Astrocyte (in vitro differentiated cells and primary cell): Measurements from ENCODE around the gene NOTCH4. TPM values are rescaled to one million over a fixed set of nuclear protein-coding genes. Genes with fewer than 3 reads are reported as not detected.
A peak's percentile ranks its signal among the peaks of the same experiment; 100 is the strongest.

Source experiments
- DNase-seq: peaks from one replicate; pipeline ENCODE4 v3.0.0-alpha.2; 2010; ENCODE audit warnings: low read depth
- FAIRE-seq: peaks from 2 replicates; lab custom pipeline; 2011; peaks lifted over from hg19 to GRCh38; lab: Jason Lieb, UNC
- H2AFZ ChIP-seq: 2 replicates; pipeline ENCODE4 v1.6.0; 2012; ENCODE audit warnings: low read depth, low read length, inconsistent platforms
- H3K27ac ChIP-seq: 2 replicates; pipeline ENCODE4 v1.5.1; 2011; ENCODE audit warnings: low read depth, low read length, inconsistent platforms
- H3K27me3 ChIP-seq: 2 replicates; pipeline ENCODE4 v1.6.0; 2011; ENCODE audit warnings: low read length, inconsistent platforms; ENCODE audit not compliant: insufficient read depth
- H3K36me3 ChIP-seq: 2 replicates; pipeline ENCODE4 v1.5.1; 2011; ENCODE audit warnings: low read length, inconsistent platforms; ENCODE audit not compliant: insufficient read depth
- H3K4me1 ChIP-seq: 2 replicates; pipeline ENCODE4 v1.5.1; 2011; ENCODE audit warnings: low read length, inconsistent platforms; ENCODE audit not compliant: insufficient read depth
- H3K4me2 ChIP-seq: 2 replicates; pipeline ENCODE4 v1.6.0; 2012; ENCODE audit warnings: low read length, inconsistent platforms
- H3K4me3 ChIP-seq: 2 replicates; pipeline ENCODE4 v1.5.1; 2011; ENCODE audit warnings: low read depth, mild to moderate bottlenecking, low read length, inconsistent platforms; ENCODE audit not compliant: insufficient read depth
- H3K79me2 ChIP-seq: 2 replicates; pipeline ENCODE4 v1.6.0; 2012; ENCODE audit warnings: mild to moderate bottlenecking, low read length, inconsistent platforms; ENCODE audit not compliant: insufficient read depth
- H3K9ac ChIP-seq: 2 replicates; pipeline ENCODE4 v1.6.0; 2012; ENCODE audit warnings: mild to moderate bottlenecking, low read length, inconsistent platforms
- H3K9me3 ChIP-seq: 2 replicates; pipeline ENCODE4 v1.5.1; 2012; ENCODE audit warnings: low read depth, mild to moderate bottlenecking, low read length, inconsistent platforms; ENCODE audit not compliant: insufficient read depth
- H4K20me1 ChIP-seq: 2 replicates; pipeline ENCODE4 v1.6.0; 2012; ENCODE audit warnings: low read length, inconsistent platforms; ENCODE audit not compliant: insufficient read depth
- H3K27ac Mint-ChIP-seq: one replicate; pipeline ENCODE4 v1.8.0; 2021; ENCODE audit warnings: mild to moderate bottlenecking, mixed read lengths; ENCODE audit not compliant: unreplicated experiment
- H3K27me3 Mint-ChIP-seq: one replicate; pipeline ENCODE4 v1.8.0; 2021; ENCODE audit warnings: low read depth, mixed read lengths; ENCODE audit not compliant: unreplicated experiment
- H3K36me3 Mint-ChIP-seq: one replicate; pipeline ENCODE4 v1.8.0; 2021; ENCODE audit warnings: low read depth, mixed read lengths; ENCODE audit not compliant: unreplicated experiment
- H3K4me1 Mint-ChIP-seq: one replicate; pipeline ENCODE4 v1.8.0; 2021; ENCODE audit warnings: low read depth, mixed read lengths; ENCODE audit not compliant: unreplicated experiment
- H3K4me3 Mint-ChIP-seq: one replicate; pipeline ENCODE4 v1.8.0; 2021; ENCODE audit warnings: mild to moderate bottlenecking, moderate library complexity, mixed read lengths; ENCODE audit not compliant: unreplicated experiment
- H3K9me3 Mint-ChIP-seq: one replicate; pipeline ENCODE4 v1.8.0; 2021; ENCODE audit warnings: mild to moderate bottlenecking, mixed read lengths; ENCODE audit not compliant: unreplicated experiment
- CTCF ChIP-seq: IDR thresholded peaks from 2 replicates; pipeline ENCODE4 v1.5.1; 2011; ENCODE audit warnings: low read depth, mild to moderate bottlenecking, inconsistent platforms, low read length, moderate library complexity; ENCODE audit not compliant: insufficient read depth
- EZH2 ChIP-seq: IDR thresholded peaks from 2 replicates; pipeline ENCODE4 v1.6.1; 2012; ENCODE audit warnings: mild to moderate bottlenecking, low read length, inconsistent platforms; ENCODE audit not compliant: insufficient read depth
- total RNA-seq: library from RNA; stranded (reverse); gene quantifications from 2 replicates; pipeline ENCODE4 v1.2.1, GENCODE V29; 2021

The NOTCH4 gene
- total RNA-seq, 1 donor from 2014 or later: 0.57 TPM

GRCh38 chr6:32196682-32197616 is 26.9 kb downstream of the NOTCH4 start:
- H3K4me3 Mint-ChIP-seq: peak overlapping the region; percentile 93
- peak overlapping the region; percentile 79 for H2AFZ ChIP-seq
- H3K9me3 ChIP-seq: no peaks in the 10 kb centered on the region
- no peaks in the 10 kb centered on the region for H3K27me3 ChIP-seq
- TF ChIP-seq EZH2 (no peak), CTCF (no peak)
- H3K4me1 ChIP-seq: peaks cover 21% of the 10 kb centered on the region
- no peaks in the 10 kb centered on the region for H3K9me3 Mint-ChIP-seq
- no peaks in the 10 kb centered on the region for H4K20me1 ChIP-seq
- H3K79me2 ChIP-seq: peaks cover 2% of the 10 kb centered on the region
- peak overlapping the region; percentile 81 for H3K4me3 ChIP-seq
- peak overlapping the region; percentile 94 for H3K4me2 ChIP-seq
- peak; percentile 6 for DNase-seq
- no peaks in the 10 kb centered on the region for H3K36me3 ChIP-seq
- peak overlapping the region; percentile 100 for H3K27ac Mint-ChIP-seq
- FAIRE-seq: no peak
- peak overlapping the region; percentile 100 for H3K27ac ChIP-seq
- H3K36me3 Mint-ChIP-seq: no peaks in the 10 kb centered on the region
- H3K9ac ChIP-seq: peak overlapping the region; percentile 99
- peaks cover 4% of the 10 kb centered on the region for H3K27me3 Mint-ChIP-seq
- peaks cover 18% of the 10 kb centered on the region for H3K4me1 Mint-ChIP-seq

GRCh38 chr6:32195902-32196681 is 27.8 kb downstream of the NOTCH4 start:
- Histone ChIP-seq H3K27ac (peak overlapping the region; percentile 100), H3K4me1 (peaks cover 21% of the 10 kb centered on the region), H4K20me1 (no peaks in the 10 kb centered on the region), H3K9me3 (no peaks in the 10 kb centered on the region), H3K27me3 (no peaks in the 10 kb centered on the region), H3K79me2 (peaks cover 9% of the 10 kb centered on the region), H3K36me3 (no peaks in the 10 kb centered on the region), H2AFZ (peak overlapping the region; percentile 79), H3K4me3 (peak overlapping the region; percentile 81), H3K4me2 (peak overlapping the region; percentile 94), H3K9ac (peak overlapping the region; percentile 99)
- FAIRE-seq (no peak), DNase-seq (peak; percentile 85)
- Mint-ChIP-seq H3K27me3 (peaks cover 4% of the 10 kb centered on the region), H3K27ac (peak overlapping the region; percentile 100), H3K9me3 (no peaks in the 10 kb centered on the region), H3K4me1 (peaks cover 21% of the 10 kb centered on the region), H3K4me3 (peak overlapping the region; percentile 93), H3K36me3 (no peaks in the 10 kb centered on the region)
- TF ChIP-seq EZH2 (no peak), CTCF (no peak)
